ENCODE data around the gene GIT1.

DNA sequence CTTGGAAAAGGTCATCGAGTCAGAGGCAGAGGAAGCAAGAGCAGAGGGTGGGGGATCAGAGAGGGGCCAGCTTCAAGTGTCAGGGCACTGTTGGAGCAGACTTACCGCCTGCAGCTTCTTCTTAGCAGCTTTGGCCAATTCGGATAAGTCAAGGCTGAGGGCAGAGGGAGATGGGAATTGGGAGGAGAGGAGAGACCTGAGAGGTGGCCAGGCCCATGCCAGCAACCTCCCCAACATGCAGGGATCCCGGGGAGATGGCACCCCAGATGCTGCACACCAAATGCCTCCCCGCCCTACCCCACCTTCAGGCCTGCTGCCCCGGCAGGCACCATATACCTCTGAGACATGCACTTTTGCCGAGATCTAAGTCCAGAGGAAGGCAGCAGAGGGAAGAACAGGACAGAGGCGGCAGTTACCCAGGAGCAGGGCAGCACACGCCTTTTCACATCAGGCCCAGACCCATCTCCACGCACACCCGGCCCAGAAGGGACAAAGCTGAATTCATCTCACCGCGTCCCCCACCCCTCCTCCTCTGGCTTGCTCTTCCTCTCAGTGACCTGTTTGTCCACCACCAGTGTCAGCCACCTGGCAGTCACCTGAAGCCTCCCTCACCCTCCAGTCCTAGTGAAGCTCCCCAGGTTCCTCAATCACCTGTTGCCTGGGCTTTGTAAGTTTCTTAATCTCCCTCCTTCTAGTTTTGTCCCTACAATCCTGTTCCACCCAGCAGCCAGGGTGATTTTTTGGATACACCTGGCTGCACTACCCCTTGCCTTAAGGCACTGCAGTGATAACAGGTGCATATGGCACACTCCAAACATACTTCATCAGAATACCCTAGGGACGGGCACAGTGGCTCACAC, 10.6 kb downstream of the GIT1 start:
- TF ChIP-seq, protein P1, sequence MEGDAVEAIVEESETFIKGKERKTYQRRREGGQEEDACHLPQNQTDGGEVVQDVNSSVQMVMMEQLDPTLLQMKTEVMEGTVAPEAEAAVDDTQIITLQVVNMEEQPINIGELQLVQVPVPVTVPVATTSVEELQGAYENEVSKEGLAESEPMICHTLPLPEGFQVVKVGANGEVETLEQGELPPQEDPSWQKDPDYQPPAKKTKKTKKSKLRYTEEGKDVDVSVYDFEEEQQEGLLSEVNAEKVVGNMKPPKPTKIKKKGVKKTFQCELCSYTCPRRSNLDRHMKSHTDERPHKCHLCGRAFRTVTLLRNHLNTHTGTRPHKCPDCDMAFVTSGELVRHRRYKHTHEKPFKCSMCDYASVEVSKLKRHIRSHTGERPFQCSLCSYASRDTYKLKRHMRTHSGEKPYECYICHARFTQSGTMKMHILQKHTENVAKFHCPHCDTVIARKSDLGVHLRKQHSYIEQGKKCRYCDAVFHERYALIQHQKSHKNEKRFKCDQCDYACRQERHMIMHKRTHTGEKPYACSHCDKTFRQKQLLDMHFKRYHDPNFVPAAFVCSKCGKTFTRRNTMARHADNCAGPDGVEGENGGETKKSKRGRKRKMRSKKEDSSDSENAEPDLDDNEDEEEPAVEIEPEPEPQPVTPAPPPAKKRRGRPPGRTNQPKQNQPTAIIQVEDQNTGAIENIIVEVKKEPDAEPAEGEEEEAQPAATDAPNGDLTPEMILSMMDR (IDR thresholded peaks at IDR 0.05), result no peak
- no peak for TF ChIP-seq POLR2A (IDR thresholded peaks at IDR 0.05)
- no peak for TF ChIP-seq EP300 (IDR thresholded peaks at IDR 0.05; ENCODE audit: low read depth)

Measured in transverse colon (tissue), 3 donors.